Activated T-helper 1 cell treated with Interleukin-2 at 50 U/mL for 16 hours (primary cell): ENCODE results near the gene TRAK2.
"Not testable (repeated sequence)": the region's sequence is repeated elsewhere in the genome, so short reads cannot be mapped to it uniquely, and the experiment has no call there.

Experiments
- DNase-seq: peaks from one replicate; pipeline ENCODE4 v3.0.0-alpha.2; 2020; ENCODE audit warnings: low read depth

TRAK2 gene

DNA sequence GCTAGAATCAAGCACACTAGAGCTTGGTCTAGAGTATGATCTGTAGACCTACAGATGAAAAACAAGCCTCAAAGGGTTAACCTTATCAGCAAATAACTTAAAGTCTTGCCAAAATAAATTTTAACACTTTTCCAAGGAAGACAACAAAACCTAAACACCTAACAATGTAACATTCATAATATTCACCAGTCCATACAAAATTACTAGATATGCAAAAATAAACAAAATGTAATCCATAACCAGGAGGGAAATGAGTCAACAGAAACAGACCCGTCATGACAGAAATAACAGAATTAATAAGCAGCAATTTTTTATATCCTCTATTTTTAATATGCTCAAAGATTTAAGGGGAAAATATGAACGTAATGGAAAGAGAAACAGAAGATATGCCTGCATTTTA is 36.1 kb downstream of the TRAK2 start:
- no peak for DNase-seq

DNA sequence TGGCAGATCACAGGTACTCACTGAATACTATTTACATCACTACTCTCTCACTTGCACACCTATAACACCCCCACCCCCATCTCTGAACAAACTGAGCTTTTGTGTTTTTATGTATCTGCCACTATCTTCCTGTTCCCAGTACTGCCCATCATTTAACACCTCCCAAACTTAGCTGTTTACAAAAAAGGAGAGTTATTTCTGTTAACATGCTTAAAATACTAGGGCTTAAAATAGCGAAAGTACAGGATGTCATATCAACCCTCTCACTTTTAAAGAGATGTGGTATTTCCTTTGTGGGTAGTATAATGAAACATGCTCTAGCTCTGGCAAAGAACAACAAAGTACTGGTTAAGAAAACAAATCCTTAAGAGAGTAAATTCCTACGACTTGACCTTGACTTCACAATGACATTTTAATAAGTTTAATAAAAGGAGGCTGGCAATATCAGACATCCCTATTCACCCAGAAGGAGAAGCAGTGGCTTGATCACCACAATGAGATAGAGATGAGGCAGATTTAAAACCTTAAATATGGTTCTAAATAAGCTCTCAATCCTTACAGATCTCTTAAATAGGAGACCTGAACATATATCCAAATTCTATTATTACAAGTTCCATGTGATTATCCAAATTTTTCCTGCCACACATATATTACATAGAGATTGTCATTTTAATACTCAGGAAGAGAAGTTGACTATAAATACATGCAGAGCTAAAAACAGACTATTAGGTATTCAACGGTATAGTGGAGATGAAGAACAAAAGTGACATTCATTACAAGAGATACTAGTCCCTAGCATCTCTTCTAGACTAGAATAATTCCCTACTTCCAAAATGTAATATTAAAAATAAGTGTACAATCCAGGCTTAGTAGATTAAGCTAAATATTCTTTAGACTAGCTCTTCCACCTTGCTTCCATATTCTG is 36.9 kb downstream of the TRAK2 start:
- DNase-seq: no peak

DNA sequence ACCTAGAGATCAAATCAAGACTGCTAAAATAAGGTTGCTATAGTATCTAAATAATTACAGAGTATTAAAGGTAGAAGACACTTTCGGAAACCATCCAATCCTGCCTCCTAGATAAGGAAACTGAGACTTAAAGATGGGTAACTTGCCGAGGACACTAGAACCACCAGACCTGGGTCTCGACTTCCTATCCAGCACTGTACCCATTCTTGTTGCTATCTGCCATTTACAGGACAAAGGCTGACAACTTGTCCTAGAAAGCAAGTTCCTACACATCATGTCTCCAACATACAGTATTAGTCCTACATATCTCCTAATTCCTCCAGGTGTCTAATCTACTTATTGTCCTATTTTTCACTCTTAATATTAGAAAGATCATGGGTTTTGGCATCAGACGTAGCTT is 37.7 kb downstream of the TRAK2 start:
- no peak for DNase-seq

DNA sequence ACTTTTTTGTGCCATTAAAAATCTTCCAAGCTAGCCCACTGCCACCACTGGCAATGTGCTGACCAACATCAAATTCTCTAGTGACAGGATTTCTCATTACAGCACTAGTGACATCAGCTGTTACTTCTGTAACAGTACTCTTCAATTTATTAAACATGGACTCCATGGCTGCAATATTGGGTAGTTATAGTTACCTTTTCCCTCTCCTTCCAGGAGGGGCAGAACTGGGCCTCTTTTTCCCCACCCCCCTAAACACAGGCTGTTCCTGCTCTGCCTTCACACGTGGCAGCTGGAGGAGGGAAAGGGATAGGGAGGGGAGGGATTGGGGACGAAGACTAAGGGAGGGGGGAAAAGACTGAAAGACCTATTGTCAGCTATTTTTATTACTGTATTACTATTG is 38.1 kb downstream of the TRAK2 start:
- DNase-seq: no peak

DNA sequence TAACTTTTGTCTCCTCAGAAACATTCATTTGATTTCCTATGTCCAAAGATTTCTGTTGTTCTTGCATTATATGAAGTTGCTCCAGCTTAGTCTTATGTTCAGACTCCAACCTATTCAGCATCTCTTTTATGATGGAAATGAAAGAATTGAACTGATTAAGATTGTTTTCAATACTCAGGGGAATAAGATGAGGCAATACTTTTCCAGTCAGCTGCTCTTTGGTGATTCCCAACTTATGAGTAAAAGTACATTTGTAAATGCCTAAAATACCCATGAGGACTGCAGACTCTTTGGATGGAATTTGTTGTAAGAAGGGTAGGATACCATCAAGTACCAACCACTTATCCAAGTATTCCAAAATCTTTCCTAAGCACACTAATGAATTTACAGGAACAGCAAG is 39.8 kb downstream of the TRAK2 start:
- no peak for DNase-seq

DNA sequence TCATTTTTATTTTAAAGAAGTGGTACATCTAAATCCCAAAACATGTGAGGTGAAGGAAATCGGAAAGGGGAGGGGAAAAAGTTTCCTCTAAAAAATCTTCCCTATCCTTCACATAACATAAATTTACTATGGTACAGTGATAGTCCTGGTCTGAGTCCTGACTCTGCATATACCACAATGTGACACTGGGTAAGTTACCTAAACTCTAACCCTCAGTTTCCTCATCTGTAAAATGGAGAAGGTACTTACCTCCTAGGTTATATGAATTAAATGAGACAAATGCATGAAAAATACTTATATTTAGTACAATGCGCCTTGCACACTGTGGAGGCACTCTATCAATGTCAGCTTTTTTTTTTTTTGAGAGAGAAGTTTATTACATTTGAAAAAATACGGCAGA is 42.3 kb downstream of the TRAK2 start:
- no peak for DNase-seq

DNA sequence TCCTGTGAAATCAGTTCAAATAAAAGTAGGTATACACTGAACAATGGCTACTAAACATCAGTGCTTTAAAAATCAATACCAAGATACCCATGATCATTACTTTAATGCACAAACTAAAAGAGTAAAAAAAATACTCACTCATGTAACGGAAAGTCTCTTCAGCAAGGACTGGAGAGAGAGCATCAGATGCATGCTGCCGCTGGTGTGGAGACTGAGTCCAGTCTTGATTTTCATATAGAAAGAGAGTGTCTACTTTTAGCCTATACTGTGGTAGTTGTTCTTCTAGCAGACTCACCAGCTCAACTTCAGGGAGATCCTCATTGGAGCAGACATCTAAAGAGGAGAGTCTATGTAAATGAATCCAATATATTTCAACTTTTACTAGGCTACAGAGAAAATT is 44.0 kb downstream of the TRAK2 start:
- no peak for DNase-seq

DNA sequence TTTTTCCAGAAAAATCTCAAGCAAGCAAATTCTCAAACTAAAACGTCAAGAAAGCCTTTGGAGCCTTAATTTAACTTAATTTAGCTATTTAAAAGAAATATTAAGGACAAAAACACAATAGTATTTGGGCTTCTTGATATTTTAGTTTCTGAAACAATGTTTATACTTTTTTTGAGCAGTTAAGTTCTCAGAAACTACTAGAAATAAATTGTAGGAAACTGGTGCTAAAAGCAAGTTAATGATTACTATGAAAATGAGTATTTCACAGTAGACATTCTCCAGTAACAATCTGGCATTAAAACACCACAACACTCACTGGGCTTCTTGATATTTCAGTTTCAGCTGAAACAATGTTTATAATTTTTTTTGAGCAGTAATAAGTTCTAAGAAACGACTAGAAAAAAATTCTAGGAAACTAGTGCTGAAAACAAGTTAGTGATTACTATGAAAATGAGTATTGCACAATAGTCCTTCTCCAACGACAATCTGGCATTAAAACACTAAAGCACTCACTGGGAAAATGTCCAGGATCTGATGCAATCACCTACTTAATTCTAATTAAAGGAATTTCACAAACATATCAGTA is 45.1 kb downstream of the TRAK2 start:
- DNase-seq: no peak

DNA sequence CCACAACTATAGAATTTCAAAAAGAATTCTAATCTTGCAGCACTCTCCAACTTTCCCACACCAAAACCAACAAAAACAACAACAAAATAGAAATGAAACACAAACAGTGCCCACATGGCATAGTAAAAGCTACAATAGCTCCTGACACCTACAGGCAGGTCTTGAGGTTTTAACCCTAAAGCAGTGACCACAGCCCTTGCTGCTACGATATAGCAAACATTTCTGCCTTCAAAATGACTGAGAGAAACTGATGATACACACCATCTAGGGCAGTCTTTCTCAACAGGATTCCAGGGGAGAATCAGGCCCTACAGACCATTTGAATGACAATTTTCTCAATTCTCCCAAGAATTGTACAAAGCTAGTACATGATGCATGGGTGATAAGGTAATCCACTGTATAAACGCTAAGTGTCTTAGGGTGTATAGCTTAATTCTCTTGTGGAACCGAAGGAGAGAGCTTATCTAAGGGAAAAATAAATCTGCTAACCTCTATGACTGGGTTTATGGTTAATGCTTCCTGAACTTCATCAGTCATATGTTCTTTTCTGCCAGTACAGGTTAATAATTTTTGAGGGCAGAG is 46.5 kb downstream of the TRAK2 start:
- no peak for DNase-seq

DNA sequence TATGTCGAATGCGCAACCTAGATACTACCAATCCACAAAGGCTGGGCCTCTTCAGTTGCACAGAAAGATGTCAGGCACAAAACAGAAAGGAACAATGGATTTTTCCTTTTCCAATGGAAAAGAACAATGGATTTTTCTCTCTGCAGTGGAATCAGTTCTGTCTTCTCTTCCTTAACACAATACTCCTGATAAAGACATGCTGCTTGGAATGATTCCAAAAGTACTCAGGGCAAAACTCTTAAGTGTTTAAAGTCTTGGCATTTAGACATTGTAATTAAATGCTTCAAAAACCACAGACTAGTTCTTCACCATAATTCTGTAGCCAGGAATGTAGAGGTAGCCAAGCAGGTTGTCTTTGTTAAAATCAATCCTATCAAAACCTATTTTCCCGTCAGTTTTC is 47.4 kb downstream of the TRAK2 start:
- DNase-seq: no peak

DNA sequence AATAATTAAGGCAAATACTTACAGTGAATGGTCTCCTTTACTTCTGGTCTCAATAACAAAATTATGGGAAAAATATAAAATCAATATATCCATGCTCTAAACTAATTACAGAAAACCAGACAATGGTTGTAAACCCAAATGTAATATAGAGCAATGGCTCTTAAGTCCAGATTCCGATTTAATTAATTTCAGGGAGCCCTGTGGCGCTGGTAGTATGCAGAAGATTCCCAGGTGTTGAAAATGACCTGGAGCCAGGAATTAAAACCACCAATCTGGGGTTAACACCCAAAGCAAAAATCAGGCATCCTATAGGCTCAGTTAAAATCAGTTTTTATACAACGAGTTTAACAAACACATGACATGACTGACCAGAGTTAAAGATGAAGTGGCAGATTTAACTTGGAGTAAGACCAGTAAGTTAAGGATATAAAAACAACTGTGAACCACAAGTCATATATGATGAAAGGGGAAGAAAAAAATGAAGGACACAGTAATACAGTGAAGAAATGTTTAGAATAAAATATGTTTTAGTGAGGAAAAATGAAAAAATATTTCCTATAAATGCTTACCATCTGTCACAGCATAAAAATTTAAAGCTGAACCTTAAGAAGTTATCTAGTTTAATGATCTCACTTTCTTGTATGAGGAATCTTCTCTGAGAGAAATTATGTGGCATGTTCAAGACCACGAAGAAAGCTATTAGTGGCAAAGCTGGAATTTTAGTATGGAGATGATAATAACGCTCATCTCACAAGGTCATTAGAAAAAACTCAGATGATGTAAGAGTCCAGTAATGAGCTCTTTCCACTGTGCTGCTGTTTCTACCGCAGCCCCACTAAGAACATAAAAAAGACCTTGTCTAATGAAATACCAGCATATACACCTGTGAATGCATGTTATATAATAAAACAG is 48.4 kb downstream of the TRAK2 start:
- DNase-seq: no peak

DNA sequence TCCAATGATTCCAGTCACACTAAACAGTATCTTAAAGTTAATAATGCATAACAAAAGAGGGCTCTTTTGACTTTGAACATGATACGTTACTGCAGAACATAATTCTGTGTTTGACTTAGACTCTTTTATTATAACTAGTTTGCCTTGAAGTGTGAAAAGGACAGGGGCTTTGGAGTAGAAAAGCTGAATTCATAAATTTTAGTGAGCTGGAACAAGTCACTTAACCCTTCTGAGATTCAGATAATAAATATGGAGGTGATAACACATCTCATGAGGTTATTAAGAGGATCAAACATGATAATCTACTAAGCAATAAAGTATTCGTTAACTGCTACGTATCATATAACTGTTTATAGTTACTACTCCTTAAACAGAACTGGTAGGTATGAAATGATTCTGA is 49.4 kb downstream of the TRAK2 start:
- no peak for DNase-seq

DNA sequence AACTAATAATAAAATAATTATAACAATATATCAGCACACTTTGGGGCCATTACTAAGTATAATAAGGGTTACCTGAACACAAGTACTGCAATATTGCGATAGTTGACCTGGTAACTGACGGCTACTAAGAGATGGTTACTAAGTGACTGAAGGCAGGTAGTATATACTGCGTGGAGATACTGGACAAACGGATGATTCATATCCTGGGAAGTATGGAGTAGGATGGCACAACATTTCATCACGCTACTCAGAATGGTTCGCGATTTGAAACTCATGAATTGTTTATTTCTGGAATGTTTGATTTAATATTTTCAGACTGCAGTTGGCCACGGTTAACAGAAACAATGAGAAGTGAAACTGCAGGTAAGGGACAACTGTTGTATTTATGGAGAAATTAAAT is 54.7 kb downstream of the TRAK2 start:
- no peak for DNase-seq

DNA sequence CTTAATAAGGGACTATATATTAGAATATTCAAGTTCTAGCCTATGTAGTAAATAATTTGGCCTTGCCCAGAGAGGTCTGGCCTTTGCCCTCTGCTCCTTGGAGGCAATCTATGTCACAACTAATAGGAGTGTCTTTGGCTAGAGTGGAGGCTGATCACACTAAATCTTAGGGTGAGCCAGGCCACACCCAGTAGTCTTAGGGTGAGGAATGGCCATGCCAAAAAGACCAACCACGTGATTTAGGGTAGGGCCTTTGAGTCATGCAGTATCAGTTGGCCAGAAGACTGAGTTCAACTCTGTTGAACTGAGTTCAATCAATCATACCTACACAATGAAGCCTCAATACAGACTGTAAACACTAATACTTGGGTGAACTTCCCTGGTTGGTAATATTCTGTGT is 68.1 kb downstream of the TRAK2 start:
- no peak for DNase-seq

DNA sequence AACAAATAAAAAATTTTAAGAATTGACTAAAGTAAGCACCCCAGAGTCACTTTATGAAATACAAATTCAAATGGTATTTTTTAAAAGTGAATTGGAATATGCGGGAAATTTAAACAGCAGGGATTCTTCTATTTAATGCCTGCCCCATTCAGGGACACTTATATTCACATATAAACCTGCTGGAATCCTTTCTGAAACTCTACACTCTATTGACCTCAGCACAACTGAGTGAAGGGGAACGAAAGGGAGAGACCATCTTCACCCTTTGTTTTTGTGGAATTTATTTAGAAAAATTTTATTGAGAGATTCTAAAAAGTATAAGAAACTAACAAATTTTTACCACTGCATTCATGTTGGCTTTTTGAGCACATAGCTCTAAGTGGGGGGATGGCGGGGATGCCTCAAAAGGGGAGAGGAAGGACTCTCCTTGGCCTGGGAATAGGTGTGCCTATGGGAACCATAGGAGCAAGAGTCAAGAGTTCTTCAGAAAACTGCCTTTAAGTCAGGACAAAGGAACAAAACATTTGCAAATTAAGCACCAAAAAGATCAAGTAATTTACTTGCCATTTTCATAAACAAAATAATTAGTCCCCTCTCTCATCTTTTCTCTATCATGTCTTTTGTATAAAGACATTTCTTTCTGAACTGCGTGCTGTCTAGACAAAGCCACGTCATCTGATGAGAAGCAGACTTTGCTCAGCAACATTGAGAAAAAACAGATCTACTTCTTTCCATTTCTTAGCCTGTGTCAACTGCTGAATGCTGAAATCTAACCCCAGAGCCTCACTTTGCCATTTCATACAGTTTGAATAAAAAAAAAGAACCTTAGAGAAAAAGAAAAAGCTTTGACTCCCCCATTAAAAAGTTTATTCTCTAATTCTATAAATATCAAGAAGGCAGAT is 72.5 kb downstream of the TRAK2 start:
- DNase-seq: no peak

DNA sequence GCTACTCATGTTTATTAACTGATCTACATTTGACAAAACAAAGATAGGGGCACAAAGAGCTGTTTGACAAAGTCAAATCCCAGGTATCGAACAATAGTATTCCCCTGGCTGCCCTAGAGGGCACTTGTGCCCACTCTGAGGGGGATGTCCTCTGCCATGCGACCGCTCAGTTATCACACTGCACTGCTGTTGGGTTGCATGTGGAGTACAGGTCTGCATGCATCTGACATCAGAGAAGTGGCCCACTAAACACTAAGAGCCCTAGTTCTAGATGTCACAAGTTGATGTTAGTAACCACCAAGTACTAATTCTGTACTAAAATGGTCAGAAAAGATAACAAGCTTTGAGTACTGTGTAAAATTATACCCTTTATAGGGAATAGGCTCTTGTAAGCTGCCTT is 74.0 kb downstream of the TRAK2 start:
- no peak for DNase-seq

DNA sequence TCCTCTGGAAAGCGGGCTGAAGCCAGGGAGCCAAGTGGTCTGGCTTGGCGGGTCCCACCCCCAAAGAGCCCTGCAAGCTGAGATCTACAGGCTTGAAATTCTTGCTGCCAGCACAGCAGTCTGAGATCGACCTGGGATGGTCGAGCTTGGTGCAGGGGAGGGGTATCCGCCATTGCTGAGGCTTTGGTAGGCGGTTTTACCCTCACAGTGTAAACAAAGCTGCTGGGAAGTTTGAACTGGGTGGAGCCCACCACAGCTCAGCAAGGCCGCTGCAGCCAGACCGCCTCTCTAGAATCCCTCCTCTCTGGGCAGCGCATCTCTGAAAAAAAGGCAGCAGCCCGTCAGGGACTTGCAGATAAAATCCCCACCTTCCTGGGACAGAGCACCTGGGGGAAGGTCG is 81.5 kb downstream of the TRAK2 start:
- DNase-seq: no peak

DNA sequence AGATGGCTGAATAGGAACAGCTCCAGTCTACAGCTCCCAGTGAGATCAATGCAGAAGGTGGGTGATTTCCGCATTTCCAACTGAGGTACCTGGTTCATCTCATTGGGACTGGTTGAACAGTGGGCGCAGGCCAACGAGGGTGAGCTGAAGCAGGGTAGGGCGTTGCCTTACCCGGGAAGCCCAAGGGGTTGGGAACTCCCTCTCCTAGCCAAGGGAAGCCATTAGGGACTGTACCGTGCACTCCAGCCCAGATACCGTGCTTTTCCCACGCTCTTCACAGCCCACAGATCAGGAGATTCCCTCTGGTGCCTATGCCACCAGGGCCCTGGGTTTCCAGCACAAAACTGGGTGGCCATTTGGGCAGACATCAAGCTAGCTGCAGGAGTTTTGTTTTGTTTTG is 81.9 kb downstream of the TRAK2 start:
- not testable (repeated sequence) for DNase-seq

DNA sequence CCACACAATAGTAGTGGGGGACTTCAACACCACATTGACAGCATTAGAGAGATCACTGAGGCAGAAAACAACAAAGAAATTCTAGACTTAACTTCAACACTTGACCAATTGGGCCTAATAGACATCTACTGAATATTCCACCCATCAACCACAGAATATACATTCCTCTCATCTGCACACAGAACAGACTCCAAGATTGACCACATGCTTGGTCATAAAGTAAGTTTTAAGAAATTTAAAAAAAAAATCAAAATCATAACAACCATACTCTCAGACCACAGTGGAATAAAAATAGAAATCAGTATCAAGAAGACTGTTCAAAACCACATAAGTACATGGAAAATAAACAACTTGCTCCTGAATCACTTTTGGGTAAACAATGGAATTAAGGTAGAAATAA is 85.1 kb downstream of the TRAK2 start:
- DNase-seq: no peak

DNA sequence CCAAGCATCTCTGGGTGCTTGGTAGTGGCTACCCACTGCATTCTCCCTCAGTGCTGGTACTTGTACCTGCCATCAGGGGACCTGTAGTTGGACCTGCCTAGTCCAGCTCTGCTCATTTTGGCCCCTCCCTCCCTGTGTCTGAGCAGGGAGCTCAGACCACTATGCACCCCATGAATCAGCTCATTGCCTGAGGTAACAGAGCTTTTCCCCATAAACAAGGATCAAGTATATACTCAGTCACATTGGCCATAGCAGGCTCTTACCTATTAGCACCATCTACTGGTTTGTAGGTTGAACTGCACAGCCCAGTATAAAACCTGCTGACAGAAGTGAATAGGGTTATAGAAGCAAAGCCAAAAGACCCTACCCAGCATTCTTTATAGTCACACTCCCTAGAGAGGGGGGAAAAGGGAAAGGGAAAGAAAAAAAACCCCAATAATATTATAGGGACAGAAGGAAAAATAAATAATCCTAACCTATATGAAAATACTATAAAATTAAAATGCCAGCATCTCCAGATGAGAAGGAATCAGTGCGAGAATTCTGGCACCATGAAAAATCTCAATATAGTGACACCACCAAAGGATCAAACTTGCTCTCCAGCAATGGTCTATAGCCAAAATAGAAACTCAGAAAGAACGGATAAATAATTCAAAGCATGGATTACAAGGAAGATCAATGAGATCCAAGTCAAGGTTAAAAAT is 87.2 kb downstream of the TRAK2 start:
- no peak for DNase-seq

DNA sequence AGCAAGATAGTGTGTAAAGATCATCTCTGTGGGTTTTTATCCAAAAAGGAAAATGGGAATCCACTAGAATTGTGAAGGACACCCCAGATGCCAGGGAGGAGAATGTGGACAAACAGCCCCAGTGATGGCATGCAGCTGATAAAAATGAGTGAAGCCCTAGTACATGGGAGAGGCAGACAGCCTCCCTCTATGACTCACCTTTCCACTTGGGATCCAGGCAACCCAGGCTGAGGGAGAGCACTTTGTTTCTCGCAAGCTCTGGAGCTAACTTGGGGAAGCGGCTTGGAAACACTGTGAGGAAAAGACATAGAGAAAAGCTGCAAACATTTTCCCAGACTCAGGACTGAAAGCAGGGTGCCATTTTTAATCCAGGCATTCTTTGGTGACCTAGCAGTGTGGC is 88.9 kb downstream of the TRAK2 start:
- DNase-seq: no peak
